Spleen (tissue), 11 donors: ENCODE data around the gene EXD3. TPM values are rescaled to one million over a fixed set of nuclear protein-coding genes. Genes with fewer than 3 reads are reported as not detected.

Source experiments
- DNase-seq: peaks from one replicate; pipeline ENCODE4 v3.0.0-alpha.2; 2020
- H3K27ac ChIP-seq, 8 donors: fragments of 200-600 bp; sonication (generic) in 7 of 8; 1 replicate in 4 of 8; 2 replicates in 4 of 8; pipeline versions ENCODE4 v1.5.0 to v1.8.0; 2016 to 2021; ENCODE audit warnings: inconsistent platforms in 4 of 8, mild to moderate bottlenecking in 4 of 8, moderate library complexity in 1 of 8
- H3K27me3 ChIP-seq, 7 donors: fragments of 200-600 bp; sonication (generic) in 6 of 7; replicated peaks in 1 of 7; 1 replicate in 4 of 7; 2 replicates in 3 of 7; pipeline versions ENCODE4 v1.5.0 to v1.8.0; 2016 to 2021; ENCODE audit warnings: inconsistent platforms in 3 of 7, mild to moderate bottlenecking in 1 of 7
- H3K36me3 ChIP-seq, 6 donors: fragments of 200-600 bp; sonication (generic) in 5 of 6; 1 replicate in 4 of 6; 2 replicates in 2 of 6; pipeline versions ENCODE4 v1.5.0 to v1.8.0; 2016 to 2021; ENCODE audit warnings: inconsistent platforms in 2 of 6
- H3K4me1 ChIP-seq, 6 donors: fragments of 200-600 bp; sonication (generic) in 5 of 6; 1 replicate in 3 of 6; 2 replicates in 3 of 6; pipeline versions ENCODE4 v1.5.0 to v1.8.0; 2016 to 2021; ENCODE audit warnings: inconsistent platforms in 3 of 6
- H3K4me3 ChIP-seq, 8 donors: fragments of 200-600 bp; sonication (generic) in 7 of 8; 1 replicate in 4 of 8; 2 replicates in 4 of 8; pipeline versions ENCODE4 v1.5.0 to v1.8.0; 2016 to 2021; ENCODE audit warnings: inconsistent platforms in 4 of 8, mild to moderate bottlenecking in 4 of 8, moderate library complexity in 2 of 8
- H3K9me3 ChIP-seq, 8 donors: fragments of 200-600 bp; sonication (generic) in 7 of 8; 1 replicate in 4 of 8; 2 replicates in 4 of 8; pipeline versions ENCODE4 v1.5.0 to v1.8.0; 2016 to 2021; ENCODE audit warnings: inconsistent platforms in 4 of 8
- CTCF ChIP-seq, 11 experiments: fragments of 200-600 bp in 7 of 11; fragments of 450-650 bp in 4 of 11; sonication (generic) in 4 of 11; IDR thresholded peaks in 8 of 11; conservative IDR thresholded peaks in 3 of 11; 1 replicate in 7 of 11; 2 replicates in 4 of 11; pipeline versions ENCODE4 v1.4.0 to v1.8.0; 2016 to 2021; ENCODE audit warnings: antibody characterized with exemption in 11 of 11, inconsistent platforms in 4 of 11, mild to moderate bottlenecking in 1 of 11
- POLR2A ChIP-seq, 3 donors: fragments of 450-650 bp; IDR thresholded peaks; one replicate each; pipeline ENCODE4 v1.5.1; 2017; ENCODE audit warnings: antibody characterized with exemption in 3 of 3, mild to moderate bottlenecking in 1 of 3
- POLR2AphosphoS5 ChIP-seq, 3 donors: sonication (generic); formaldehyde crosslinking; IDR thresholded peaks; one replicate each; pipeline ENCODE4 v1.5.1; 2017; ENCODE audit warnings: antibody characterized with exemption in 3 of 3
- WGBS, 5 donors: extraction: QIAGEN DNeasy Blood & Tissue Kit in 3 of 5; methylation state at CpG; one replicate each; pipeline versions ENCODE4 v1.1.5 to v1.1.7; 2013 to 2018; 5-methylcytosine and 5-hydroxymethylcytosine counted together
- intact Hi-C: fragments of 100-400 bp; cut with DNase I; formaldehyde crosslinking; loops from one replicate; pipeline ENCODE4 v1.15.0; 2023; ENCODE audit warnings: low total_unique reads
- polyA plus RNA-seq, 3 donors: library from polyadenylated mRNA; stranded (reverse); fragments of 200-250 nt; gene quantifications; one replicate each; pipeline ENCODE4 v1.2.1, GENCODE V29; 2013
- total RNA-seq, 7 donors: library from RNA; depleted of rRNA in 3 of 7; stranded (reverse); fragments of >200 nt in 3 of 7; fragmentation: NEBNext Ultra II Directional in 4 of 7; extraction: Animal tissue kit (Norgen Biotek cat#: 25700) in 4 of 7; gene quantifications; one replicate each; pipeline versions ENCODE4 v1.1.0 to v1.2.1, GENCODE V29; 2016 to 2021
- donor health status: healthy with polysubstance abuse.
- donor health status: DM: no; HTN: no; CAD: no; lungs with moderate emphysema.
- donor health status: DM: no; HTN: no; CAD: no.
- donor health status: Bipolar disorder and iron deficiency.
- donor health status: healthy.
- donor health status: DM: no; HTN: no; CAD: no.
- donor health status: DM: yes; HTN: yes; CAD: no.

The EXD3 gene
- total and polyA plus RNA-seq, 10 donors = 14.5 to 62.3 (median 36.3) TPM

GRCh38 chr9:137447722-137448601 is 25.0 kb upstream of the EXD3 start:
- intact Hi-C loops = no loop called here
- Histone ChIP-seq H3K4me1 (peaks cover 1 to 38% (median 20%) of the 10 kb centered on the region in 6 donors), H3K4me3 (no peak overlapping the region), H3K27ac (no peak overlapping the region), H3K36me3 (peaks cover 0 to 25% (median 8%) of the 10 kb centered on the region in 6 donors), H3K27me3 (peaks cover 0 to 28% (median 9%) of the 10 kb centered on the region in 7 donors), H3K9me3 (no peaks in the 10 kb centered on the region)
- WGBS, 5 donors = 82 to 95% (median 88%) methylated on average over 23 to 27 of the region's 27 CpGs
- peak; percentile 74 for DNase-seq
- TF ChIP-seq CTCF (IDR thresholded peaks at IDR 0.05 in 8 of 11, conservative IDR thresholded peaks at IDR 0.05 in 3 of 11) (no peak), POLR2A (IDR thresholded peaks at IDR 0.05) (no peak), POLR2AphosphoS5 (IDR thresholded peaks at IDR 0.05) (no peak)

DNA sequence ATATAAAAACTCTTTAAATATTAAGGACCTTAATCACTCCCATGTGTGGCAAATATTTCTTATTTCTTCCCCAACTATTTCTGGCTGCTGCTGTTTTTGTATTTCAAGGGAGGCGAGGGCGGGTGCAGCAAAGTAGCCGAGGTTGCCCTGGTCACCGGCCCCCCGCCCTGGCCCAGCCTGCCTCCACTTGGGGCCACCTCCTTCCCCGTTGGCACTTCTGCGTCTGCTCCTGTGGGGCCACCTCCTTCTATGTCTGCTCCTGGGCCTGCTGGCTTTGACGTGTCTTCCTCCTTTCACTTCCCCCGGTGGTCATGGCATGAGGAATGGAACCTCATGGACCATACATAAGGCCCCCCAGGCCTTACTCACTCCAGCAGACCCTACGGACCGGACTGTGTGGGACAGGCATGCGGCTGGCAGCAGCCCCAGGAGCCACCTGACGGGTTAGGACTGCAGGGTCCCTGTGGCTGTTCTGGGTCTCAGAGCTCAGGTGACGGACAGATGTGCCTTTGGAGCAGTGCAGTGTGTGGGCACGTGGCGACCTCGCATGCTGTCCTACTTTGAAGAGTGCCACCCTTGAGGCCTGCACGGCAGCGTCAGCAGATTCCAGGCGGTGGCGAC is 24.0 kb upstream of the EXD3 start:
- DNase-seq = peak; percentile 71
- Histone ChIP-seq H3K4me1 (peaks cover 1 to 32% (median 14%) of the 10 kb centered on the region in 6 donors), H3K9me3 (no peaks in the 10 kb centered on the region), H3K36me3 (peaks cover 0 to 18% (median 8%) of the 10 kb centered on the region in 6 donors), H3K27me3 (peaks cover 0 to 38% (median 19%) of the 10 kb centered on the region in 7 donors), H3K4me3 (no peak overlapping the region), H3K27ac (no peak overlapping the region)
- TF ChIP-seq POLR2A (IDR thresholded peaks at IDR 0.05) (no peak), POLR2AphosphoS5 (IDR thresholded peaks at IDR 0.05) (peak in 2 of 3 donors; percentile 18 to 22), CTCF (IDR thresholded peaks at IDR 0.05 in 8 of 11, conservative IDR thresholded peaks at IDR 0.05 in 3 of 11) (peak in 1 of 11 experiments; percentile 11)
- intact Hi-C loops = no loop called here
- 67 to 76% (median 70%) methylated on average over 21 of the region's 21 CpGs for WGBS, 5 donors

DNA sequence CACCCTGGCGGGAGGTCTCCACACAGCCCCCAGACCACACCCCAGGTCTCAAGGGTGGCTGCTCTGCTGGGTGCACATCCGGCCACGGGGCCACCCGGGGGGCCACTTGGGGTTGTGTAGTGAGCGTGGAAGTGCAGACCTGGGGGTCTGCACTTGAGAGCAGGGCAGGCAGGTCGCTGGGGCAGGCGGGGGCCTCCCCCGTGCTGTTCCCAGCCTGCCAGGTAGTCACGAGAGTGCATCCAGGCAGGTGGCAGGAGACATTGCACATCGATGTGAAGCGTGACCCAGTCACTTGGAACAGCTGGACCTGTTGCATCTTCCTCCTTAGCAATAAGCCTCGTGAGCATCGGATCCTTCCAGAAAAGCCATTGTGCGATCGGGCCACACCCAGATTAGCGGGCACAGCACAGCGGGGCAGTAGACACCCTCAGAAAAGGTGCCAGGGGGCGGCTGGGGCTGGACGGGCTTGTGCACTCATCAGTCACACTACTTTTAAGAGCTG is 23.0 kb upstream of the EXD3 start:
- DNase-seq = peak; percentile 67
- intact Hi-C loops = no loop called here
- H3K4me3 ChIP-seq = no peak overlapping the region
- peaks cover 0 to 48% (median 28%) of the 10 kb centered on the region in 7 donors for H3K27me3 ChIP-seq
- no peak overlapping the region for H3K27ac ChIP-seq
- H3K9me3 ChIP-seq = no peaks in the 10 kb centered on the region
- 62 to 79% (median 68%) methylated on average over 17 to 19 of the region's 19 CpGs for WGBS, 5 donors
- TF ChIP-seq CTCF (IDR thresholded peaks at IDR 0.05 in 8 of 11, conservative IDR thresholded peaks at IDR 0.05 in 3 of 11) (no peak), POLR2AphosphoS5 (IDR thresholded peaks at IDR 0.05) (no peak), POLR2A (IDR thresholded peaks at IDR 0.05) (no peak)
- peaks cover 7 to 41% (median 23%) of the 10 kb centered on the region in 6 donors for H3K4me1 ChIP-seq
- H3K36me3 ChIP-seq = peaks cover 0 to 18% (median 8%) of the 10 kb centered on the region in 6 donors
